ENCODE measurements around the gene ATP5ME.

GRCh38 chr4:626201-627091 is 47.6 kb downstream of the ATP5ME start:
- TF ChIP-seq CTCF (IDR thresholded peaks at IDR 0.05) (no peak), POLR2A (IDR thresholded peaks at IDR 0.05) (no peak)

Data from esophagus squamous epithelium (tissue), 4 donors.